Ishikawa (cell line): ENCODE results near the gene CPM.

ENCODE experiments used
- MAX ChIP-seq: IDR thresholded peaks from 2 replicates; pipeline ENCODE4 v1.6.1; 2012
- TF ChIP-seq, protein P1 (sequence below): IDR thresholded peaks from 2 replicates; pipeline ENCODE4 v1.6.1; 2012

DNA sequence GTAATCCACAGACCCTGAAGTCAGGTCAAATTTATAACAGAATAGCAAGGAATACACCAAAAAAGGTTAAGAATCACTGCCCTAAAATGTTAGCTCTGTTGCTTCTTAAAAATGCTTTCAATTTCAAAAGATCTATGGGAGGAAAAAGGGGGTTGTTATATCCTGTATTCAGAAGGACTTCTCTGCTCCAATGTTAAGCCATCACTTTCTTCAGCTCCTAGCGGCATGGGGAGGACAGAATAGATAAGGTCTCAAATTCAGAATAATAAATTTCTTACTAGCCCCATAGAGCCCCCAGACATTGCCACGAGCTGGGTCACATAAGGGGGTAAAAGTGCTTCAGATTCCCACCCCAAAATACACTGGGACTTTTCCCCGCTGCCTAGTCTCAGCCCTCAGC, 49.8 kb downstream of the CPM start:
- TF ChIP-seq MAX: no peak
- TF ChIP-seq, protein P1, sequence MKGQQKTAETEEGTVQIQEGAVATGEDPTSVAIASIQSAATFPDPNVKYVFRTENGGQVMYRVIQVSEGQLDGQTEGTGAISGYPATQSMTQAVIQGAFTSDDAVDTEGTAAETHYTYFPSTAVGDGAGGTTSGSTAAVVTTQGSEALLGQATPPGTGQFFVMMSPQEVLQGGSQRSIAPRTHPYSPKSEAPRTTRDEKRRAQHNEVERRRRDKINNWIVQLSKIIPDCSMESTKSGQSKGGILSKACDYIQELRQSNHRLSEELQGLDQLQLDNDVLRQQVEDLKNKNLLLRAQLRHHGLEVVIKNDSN: no peak
